ENCODE measurements around the gene PCDHB9. TPM values are rescaled to one million over a fixed set of nuclear protein-coding genes. Genes with fewer than 3 reads are reported as not detected.
A peak's percentile ranks its signal among the peaks of the same experiment; 100 is the strongest.
"Not testable (repeated sequence)": the region's sequence is repeated elsewhere in the genome, so short reads cannot be mapped to it uniquely, and the experiment has no call there.

Gene PCDHB9
- total RNA-seq, 1 experiment from 2014 or later = 5.6 TPM

GRCh38 chr5:141180313-141180712 is 6.6 kb upstream of the PCDHB9 start:
- H3K36me3 ChIP-seq (ENCODE audit: insufficient read depth, low read length, poor library complexity, severe bottlenecking) = peaks cover 5% of the 10 kb centered on the region
- ChIA-PET POLR2A (ENCODE audit: low non-redundant PET) (no interaction called here), CTCF (no interaction called here)
- H3K27ac ChIP-seq (ENCODE audit: low read depth, low read length, poor library complexity, severe bottlenecking) = no peak overlapping the region
- H3K4me3 ChIP-seq (ENCODE audit: low read depth, low read length, poor library complexity, severe bottlenecking) = no peak overlapping the region
- H3K27me3 ChIP-seq (replicated peaks; ENCODE audit: insufficient read depth, low read depth, low read length, poor library complexity) = no peaks in the 10 kb centered on the region
- no peak for DNase-seq (ENCODE audit: low spot score)
- H3K9me3 ChIP-seq (ENCODE audit: low read depth, low read length, poor library complexity, severe bottlenecking) = no peaks in the 10 kb centered on the region
- no peaks in the 10 kb centered on the region for H3K4me1 ChIP-seq (ENCODE audit: insufficient read depth, low read length, poor library complexity, severe bottlenecking)
- no TSS peak for BruUV-seq (replicated peaks)
- TF ChIP-seq EZH2 (IDR thresholded peaks at IDR 0.05; ENCODE audit: borderline replicate concordance, low read depth, low read length, poor library complexity, severe bottlenecking) = no peak
- TF ChIP-seq, protein P1, sequence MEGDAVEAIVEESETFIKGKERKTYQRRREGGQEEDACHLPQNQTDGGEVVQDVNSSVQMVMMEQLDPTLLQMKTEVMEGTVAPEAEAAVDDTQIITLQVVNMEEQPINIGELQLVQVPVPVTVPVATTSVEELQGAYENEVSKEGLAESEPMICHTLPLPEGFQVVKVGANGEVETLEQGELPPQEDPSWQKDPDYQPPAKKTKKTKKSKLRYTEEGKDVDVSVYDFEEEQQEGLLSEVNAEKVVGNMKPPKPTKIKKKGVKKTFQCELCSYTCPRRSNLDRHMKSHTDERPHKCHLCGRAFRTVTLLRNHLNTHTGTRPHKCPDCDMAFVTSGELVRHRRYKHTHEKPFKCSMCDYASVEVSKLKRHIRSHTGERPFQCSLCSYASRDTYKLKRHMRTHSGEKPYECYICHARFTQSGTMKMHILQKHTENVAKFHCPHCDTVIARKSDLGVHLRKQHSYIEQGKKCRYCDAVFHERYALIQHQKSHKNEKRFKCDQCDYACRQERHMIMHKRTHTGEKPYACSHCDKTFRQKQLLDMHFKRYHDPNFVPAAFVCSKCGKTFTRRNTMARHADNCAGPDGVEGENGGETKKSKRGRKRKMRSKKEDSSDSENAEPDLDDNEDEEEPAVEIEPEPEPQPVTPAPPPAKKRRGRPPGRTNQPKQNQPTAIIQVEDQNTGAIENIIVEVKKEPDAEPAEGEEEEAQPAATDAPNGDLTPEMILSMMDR (conservative IDR thresholded peaks at IDR 0.05; ENCODE audit: low read depth, low read length) = no peak
- intact Hi-C loops (cut with micrococcal nuclease; ENCODE audit: unreplicated experiment) = loop anchor here (5.0 kb wide), 1 partner anchor 88 kb away; the partner anchor contains the start of gene PCDHB2

DNA sequence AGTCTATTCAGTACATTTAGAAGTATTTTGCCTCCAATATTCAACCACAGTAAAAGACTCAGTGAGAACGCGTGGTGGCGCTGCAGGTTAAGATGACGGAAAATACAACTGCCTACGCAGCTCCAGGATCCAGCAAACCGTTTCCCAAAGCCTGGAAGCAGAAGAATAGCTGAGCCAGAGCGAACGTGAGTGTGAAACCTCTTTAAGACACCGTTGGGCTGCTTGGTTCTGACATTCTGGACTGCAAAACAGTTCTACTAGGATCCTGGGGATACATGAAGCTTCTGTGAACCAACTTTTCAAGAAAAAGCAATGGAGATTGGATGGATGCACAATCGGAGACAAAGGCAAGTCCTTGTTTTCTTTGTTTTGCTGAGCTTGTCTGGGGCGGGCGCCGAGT is 4.7 kb upstream of the PCDHB9 start, which contains the start of gene PCDHB16:
Gene PCDHB16, plus strand, starts transcription at position 140 of the 400 bp plus-strand sequence. Its CDS starts 173 bp downstream, at position 313.
- intact Hi-C loops (cut with micrococcal nuclease; ENCODE audit: unreplicated experiment) = loop anchor here (5.0 kb wide), 1 partner anchor 90 kb away; the partner anchor contains the start of gene PCDHB2
- BruUV-seq (replicated peaks) = no TSS peak
- no peaks in the 10 kb centered on the region for H3K9me3 ChIP-seq (ENCODE audit: low read depth, low read length, poor library complexity, severe bottlenecking)
- H3K27ac ChIP-seq (ENCODE audit: low read depth, low read length, poor library complexity, severe bottlenecking) = peak within 1 kb of the TSS; percentile 75
- H3K4me3 ChIP-seq (ENCODE audit: low read depth, low read length, poor library complexity, severe bottlenecking) = peak within 1 kb of the TSS; percentile 51
- H3K4me1 ChIP-seq (ENCODE audit: insufficient read depth, low read length, poor library complexity, severe bottlenecking) = no peaks in the 10 kb centered on the region
- ChIA-PET CTCF (interaction anchor here (0.7 to 2.0 kb wide), 15 partner anchors 8 to 437 kb away, joined by 3 to 10 read pairs (median 5); partner anchors contain the start of genes DIAPH1, PCDHA1, PCDHB10 and PCDHB11), POLR2A (ENCODE audit: low non-redundant PET) (no interaction called here)
- peak; percentile 90 for DNase-seq (ENCODE audit: low spot score)
- no peaks in the 10 kb centered on the region for H3K27me3 ChIP-seq (replicated peaks; ENCODE audit: insufficient read depth, low read depth, low read length, poor library complexity)
- H3K36me3 ChIP-seq (ENCODE audit: insufficient read depth, low read length, poor library complexity, severe bottlenecking) = peaks cover 5% of the 10 kb centered on the region
- TF ChIP-seq EZH2 (IDR thresholded peaks at IDR 0.05; ENCODE audit: borderline replicate concordance, low read depth, low read length, poor library complexity, severe bottlenecking) = no peak
- TF ChIP-seq, protein P1 (conservative IDR thresholded peaks at IDR 0.05; ENCODE audit: low read depth, low read length) = peak; percentile 87

DNA sequence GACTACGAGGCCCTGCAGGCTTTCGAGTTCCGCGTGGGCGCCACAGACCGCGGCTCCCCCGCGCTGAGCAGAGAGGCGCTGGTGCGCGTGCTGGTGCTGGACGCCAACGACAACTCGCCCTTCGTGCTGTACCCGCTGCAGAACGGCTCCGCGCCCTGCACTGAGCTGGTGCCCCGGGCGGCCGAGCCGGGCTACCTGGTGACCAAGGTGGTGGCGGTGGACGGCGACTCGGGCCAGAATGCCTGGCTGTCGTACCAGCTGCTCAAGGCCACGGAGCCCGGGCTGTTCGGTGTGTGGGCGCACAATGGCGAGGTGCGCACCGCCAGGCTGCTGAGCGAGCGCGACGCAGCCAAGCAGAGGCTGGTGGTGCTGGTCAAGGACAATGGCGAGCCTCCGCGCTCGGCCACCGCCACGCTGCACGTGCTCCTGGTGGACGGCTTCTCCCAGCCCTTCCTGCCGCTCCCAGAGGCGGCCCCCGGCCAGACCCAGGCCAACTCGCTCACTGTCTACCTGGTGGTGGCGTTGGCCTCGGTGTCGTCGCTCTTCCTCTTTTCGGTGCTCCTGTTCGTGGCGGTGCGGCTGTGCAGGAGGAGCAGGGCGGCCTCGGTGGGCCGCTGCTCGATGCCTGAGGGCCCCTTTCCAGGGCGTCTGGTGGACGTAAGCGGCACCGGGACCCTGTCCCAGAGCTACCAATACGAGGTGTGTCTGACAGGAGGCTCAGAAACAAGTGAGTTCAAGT is 2.7 kb upstream of the PCDHB9 start:
- H3K9me3 ChIP-seq (ENCODE audit: low read depth, low read length, poor library complexity, severe bottlenecking); H3K27ac ChIP-seq (ENCODE audit: low read depth, low read length, poor library complexity, severe bottlenecking); H3K4me3 ChIP-seq (ENCODE audit: low read depth, low read length, poor library complexity, severe bottlenecking); H3K27me3 ChIP-seq (replicated peaks; ENCODE audit: insufficient read depth, low read depth, low read length, poor library complexity); POLR2A ChIA-PET (ENCODE audit: low non-redundant PET); CTCF ChIA-PET; DNase-seq (ENCODE audit: low spot score); H3K4me1 ChIP-seq (ENCODE audit: insufficient read depth, low read length, poor library complexity, severe bottlenecking); H3K36me3 ChIP-seq (ENCODE audit: insufficient read depth, low read length, poor library complexity, severe bottlenecking); BruUV-seq (replicated peaks): not testable (repeated sequence)
- intact Hi-C loops (cut with micrococcal nuclease; ENCODE audit: unreplicated experiment) = loop anchor here (5.0 kb wide), 1 partner anchor 92 kb away; the partner anchor contains the start of gene PCDHB2

- intact Hi-C loops (cut with micrococcal nuclease; ENCODE audit: unreplicated experiment); H3K36me3 ChIP-seq (ENCODE audit: insufficient read depth, low read length, poor library complexity, severe bottlenecking); H3K4me3 ChIP-seq (ENCODE audit: low read depth, low read length, poor library complexity, severe bottlenecking); H3K9me3 ChIP-seq (ENCODE audit: low read depth, low read length, poor library complexity, severe bottlenecking); H3K27ac ChIP-seq (ENCODE audit: low read depth, low read length, poor library complexity, severe bottlenecking); H3K27me3 ChIP-seq (replicated peaks; ENCODE audit: insufficient read depth, low read depth, low read length, poor library complexity); H3K4me1 ChIP-seq (ENCODE audit: insufficient read depth, low read length, poor library complexity, severe bottlenecking); BruUV-seq (replicated peaks); POLR2A ChIA-PET (ENCODE audit: low non-redundant PET); DNase-seq (ENCODE audit: low spot score); CTCF ChIA-PET: not testable (repeated sequence)
Measured at GRCh38 chr5:141188682-141189081, 1.7 kb downstream of the PCDHB9 start.

- H3K9me3 ChIP-seq (ENCODE audit: low read depth, low read length, poor library complexity, severe bottlenecking); H3K4me3 ChIP-seq (ENCODE audit: low read depth, low read length, poor library complexity, severe bottlenecking); BruUV-seq (replicated peaks); DNase-seq (ENCODE audit: low spot score); CTCF ChIA-PET; H3K36me3 ChIP-seq (ENCODE audit: insufficient read depth, low read length, poor library complexity, severe bottlenecking); intact Hi-C loops (cut with micrococcal nuclease; ENCODE audit: unreplicated experiment); H3K4me1 ChIP-seq (ENCODE audit: insufficient read depth, low read length, poor library complexity, severe bottlenecking); H3K27me3 ChIP-seq (replicated peaks; ENCODE audit: insufficient read depth, low read depth, low read length, poor library complexity); POLR2A ChIA-PET (ENCODE audit: low non-redundant PET); H3K27ac ChIP-seq (ENCODE audit: low read depth, low read length, poor library complexity, severe bottlenecking): not testable (repeated sequence)
Measured at GRCh38 chr5:141189131-141189530, 2.2 kb downstream of the PCDHB9 start.
